T-helper 2 cell treated with Interferon-gamma antibody and Interleukin-4, amounts not matched to agents 5 μg/mL and 100 μg/mL, for 36 hours (primary cell): ENCODE results near the gene SCN8A.

ENCODE experiments used
- DNase-seq: peaks from one replicate; pipeline ENCODE4 v3.0.0; 2021; ENCODE audit warnings: low spot score
- H3K27ac Mint-ChIP-seq: one replicate; pipeline ENCODE4 v1.8.0; 2021; ENCODE audit warnings: mild to moderate bottlenecking, mixed read lengths
- H3K27me3 Mint-ChIP-seq: one replicate; pipeline ENCODE4 v1.8.0; 2021; ENCODE audit warnings: low read depth, mixed read lengths
- H3K36me3 Mint-ChIP-seq: one replicate; pipeline ENCODE4 v1.8.0; 2021; ENCODE audit warnings: low read depth, mixed read lengths
- H3K4me1 Mint-ChIP-seq: one replicate; pipeline ENCODE4 v1.8.0; 2021; ENCODE audit warnings: low read depth, mixed read lengths
- H3K4me3 Mint-ChIP-seq: one replicate; pipeline ENCODE4 v1.8.0; 2022; ENCODE audit warnings: mild to moderate bottlenecking, moderate library complexity, mixed read lengths
- H3K9me3 Mint-ChIP-seq: one replicate; pipeline ENCODE4 v1.8.0; 2021; ENCODE audit warnings: mixed read lengths

Gene SCN8A

DNA sequence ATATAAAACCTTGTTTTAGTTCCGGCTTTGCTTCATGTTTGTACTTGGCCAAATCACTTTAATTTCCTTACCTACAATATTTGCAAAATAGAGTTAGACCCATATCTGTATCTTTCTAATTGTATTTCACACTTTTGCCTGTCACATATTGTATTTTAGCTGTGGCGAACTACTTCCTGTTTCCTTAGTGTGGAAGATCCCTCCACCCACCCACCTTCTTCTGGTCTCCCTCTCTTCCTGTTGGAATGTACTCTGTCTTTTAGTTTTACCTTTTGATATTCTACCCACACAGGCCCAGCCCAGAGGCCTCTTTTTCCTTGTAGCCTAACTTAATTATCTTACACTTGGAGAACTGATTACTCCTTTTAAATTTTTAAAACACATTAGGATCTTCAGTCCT lies 78.2 kb downstream of the SCN8A start:
- H3K9me3 Mint-ChIP-seq = no peaks in the 10 kb centered on the region
- no peak for DNase-seq
- H3K36me3 Mint-ChIP-seq = no peaks in the 10 kb centered on the region
- H3K4me3 Mint-ChIP-seq = no peak overlapping the region
- peaks cover 12% of the 10 kb centered on the region for H3K27me3 Mint-ChIP-seq
- H3K27ac Mint-ChIP-seq = no peak overlapping the region
- H3K4me1 Mint-ChIP-seq = peaks cover 3% of the 10 kb centered on the region

DNA sequence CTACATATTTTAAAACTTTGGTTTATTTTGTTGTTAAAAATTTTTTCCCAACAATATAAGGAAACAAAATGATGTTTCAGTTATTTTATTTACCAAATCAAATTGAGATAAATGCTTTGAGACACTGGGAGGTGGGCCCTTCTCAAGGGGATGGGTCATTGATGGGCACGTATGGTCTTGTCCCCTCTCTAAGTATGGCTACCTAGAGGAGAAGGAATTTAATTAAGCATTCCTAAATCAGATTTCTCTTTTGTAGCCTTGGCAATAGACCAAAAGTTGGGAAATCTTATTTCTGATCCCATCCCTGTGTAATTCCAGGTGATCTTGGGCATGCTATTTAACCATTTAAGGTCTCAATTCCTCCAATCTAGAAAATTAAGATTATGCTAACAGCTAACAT lies 79.0 kb downstream of the SCN8A start:
- H3K9me3 Mint-ChIP-seq = no peaks in the 10 kb centered on the region

DNA sequence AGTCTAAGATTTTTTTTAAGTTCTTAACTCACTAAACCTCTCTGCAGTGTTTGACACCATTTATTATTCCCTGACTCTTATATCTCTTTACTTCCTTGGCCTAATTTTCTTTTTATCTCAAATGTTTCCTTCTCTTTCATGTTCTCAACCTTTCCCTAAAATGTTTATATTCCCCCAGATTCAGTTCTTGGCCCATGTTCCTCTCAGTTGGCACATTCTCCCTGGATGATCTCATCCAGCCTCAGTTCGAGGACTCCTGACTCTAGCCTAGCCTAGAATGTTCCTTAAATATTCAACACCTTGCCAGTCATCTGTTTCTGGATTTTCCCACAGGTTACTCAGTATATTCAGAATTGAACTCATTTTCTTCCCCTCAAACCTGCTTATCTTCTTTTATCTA lies 81.3 kb downstream of the SCN8A start:
- Mint-ChIP-seq H3K4me3 (no peak overlapping the region), H3K27ac (no peak overlapping the region), H3K36me3 (no peaks in the 10 kb centered on the region), H3K9me3 (no peaks in the 10 kb centered on the region), H3K27me3 (peaks cover 23% of the 10 kb centered on the region), H3K4me1 (peaks cover 6% of the 10 kb centered on the region)
- no peak for DNase-seq

More for the DNA sequence above, 79.0 kb downstream of the SCN8A start:
- Mint-ChIP-seq H3K27ac (no peak overlapping the region), H3K27me3 (peaks cover 15% of the 10 kb centered on the region), H3K36me3 (no peaks in the 10 kb centered on the region), H3K4me3 (no peak overlapping the region), H3K4me1 (peaks cover 6% of the 10 kb centered on the region)
- DNase-seq = no peak

DNA sequence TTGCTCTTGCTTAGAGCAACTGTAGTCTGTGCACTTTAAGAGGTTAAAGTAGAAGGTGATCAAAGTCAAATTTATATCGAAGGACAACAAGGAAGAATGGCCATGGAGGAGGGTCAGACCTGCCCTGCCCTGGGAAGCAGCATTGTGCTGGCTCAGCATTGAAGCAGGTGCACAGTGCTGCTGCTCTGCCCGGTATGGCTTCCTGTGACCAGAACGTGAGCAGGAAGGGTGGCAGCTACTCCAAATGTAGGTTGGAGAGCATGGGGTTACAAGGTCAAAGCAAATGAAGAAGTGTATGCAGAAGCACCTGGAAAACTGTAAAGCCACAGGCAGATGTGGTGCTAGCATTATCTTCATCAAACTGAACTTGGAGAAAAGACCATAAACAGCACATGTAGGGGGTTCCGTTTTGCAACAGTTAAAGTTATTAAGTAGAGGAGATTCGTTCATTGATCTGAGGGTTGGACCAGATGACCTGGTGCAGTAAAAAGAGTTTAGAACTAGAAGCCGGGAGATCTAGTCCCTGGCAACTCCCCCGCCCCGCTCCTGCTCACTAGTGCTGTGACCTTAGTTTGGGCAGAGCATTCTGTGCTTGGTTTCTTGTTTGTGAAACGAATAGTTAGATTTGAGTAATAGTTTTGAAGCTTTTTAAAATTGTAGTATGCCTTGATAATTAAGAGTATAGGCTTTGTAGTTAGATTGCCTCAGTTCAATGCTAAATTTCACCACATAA lies 84.2 kb downstream of the SCN8A start:
- no peak overlapping the region for H3K27ac Mint-ChIP-seq
- DNase-seq = no peak
- no peaks in the 10 kb centered on the region for H3K9me3 Mint-ChIP-seq
- H3K36me3 Mint-ChIP-seq = no peaks in the 10 kb centered on the region
- H3K4me1 Mint-ChIP-seq = peaks cover 3% of the 10 kb centered on the region
- H3K27me3 Mint-ChIP-seq = peaks cover 23% of the 10 kb centered on the region
- H3K4me3 Mint-ChIP-seq = no peak overlapping the region

DNA sequence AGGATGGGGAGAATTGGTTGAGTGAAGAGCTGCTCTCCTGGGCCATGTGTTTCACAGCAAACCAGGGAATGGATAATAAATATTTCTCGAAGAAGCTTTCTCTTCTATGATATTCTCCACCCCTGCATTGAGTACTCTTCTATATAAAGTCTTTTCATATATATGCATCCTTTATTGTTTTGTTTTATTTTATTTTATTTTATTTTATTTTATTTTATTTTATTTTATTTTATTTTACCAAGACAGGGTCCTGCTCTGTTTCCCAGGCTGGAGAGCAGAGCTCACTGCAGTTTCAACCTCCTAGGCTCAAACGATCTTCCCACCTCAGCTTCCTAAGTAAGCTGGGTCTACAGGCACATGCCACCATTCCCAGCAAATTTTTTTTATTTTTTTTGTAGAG lies 85.8 kb downstream of the SCN8A start:
- no peak for DNase-seq
- Mint-ChIP-seq H3K4me3 (no peak overlapping the region), H3K9me3 (no peaks in the 10 kb centered on the region), H3K27me3 (peaks cover 25% of the 10 kb centered on the region), H3K36me3 (no peaks in the 10 kb centered on the region), H3K4me1 (peaks cover 3% of the 10 kb centered on the region), H3K27ac (no peak overlapping the region)

DNA sequence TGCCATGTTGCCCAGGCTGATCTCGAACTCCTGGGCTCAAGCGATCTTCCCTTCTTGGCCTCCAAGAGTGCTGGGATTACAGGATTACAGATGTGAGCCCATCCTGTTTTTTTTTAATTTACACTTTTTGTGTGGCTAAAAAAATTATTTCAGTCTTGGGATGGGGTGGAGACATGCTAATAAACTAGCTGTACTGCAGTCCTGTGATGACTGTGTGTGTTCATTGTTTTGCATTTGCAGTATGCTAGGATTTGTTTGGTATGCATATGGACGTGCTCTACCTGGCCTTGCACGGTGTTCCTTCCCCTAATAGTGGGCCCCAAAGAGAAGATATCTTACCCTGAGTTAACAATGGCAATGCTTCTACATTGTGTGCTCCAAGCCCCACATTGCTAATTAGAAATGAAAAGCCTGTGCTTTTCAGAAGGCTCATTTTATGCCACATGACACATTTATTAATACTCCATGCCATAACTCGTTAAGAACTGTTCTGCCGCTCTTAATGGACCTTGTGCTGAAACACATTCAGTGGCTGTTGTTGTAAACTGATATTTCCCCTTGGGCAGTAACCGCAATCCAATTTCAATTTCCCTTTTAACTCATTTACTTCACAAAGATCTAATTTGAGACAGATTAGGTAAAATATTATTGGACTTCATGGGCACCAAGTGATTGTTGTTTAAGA lies 86.4 kb downstream of the SCN8A start:
- Mint-ChIP-seq H3K27me3 (peaks cover 24% of the 10 kb centered on the region), H3K4me3 (no peak overlapping the region), H3K27ac (no peak overlapping the region), H3K36me3 (no peaks in the 10 kb centered on the region), H3K9me3 (no peaks in the 10 kb centered on the region), H3K4me1 (peaks cover 3% of the 10 kb centered on the region)
- DNase-seq = no peak

DNA sequence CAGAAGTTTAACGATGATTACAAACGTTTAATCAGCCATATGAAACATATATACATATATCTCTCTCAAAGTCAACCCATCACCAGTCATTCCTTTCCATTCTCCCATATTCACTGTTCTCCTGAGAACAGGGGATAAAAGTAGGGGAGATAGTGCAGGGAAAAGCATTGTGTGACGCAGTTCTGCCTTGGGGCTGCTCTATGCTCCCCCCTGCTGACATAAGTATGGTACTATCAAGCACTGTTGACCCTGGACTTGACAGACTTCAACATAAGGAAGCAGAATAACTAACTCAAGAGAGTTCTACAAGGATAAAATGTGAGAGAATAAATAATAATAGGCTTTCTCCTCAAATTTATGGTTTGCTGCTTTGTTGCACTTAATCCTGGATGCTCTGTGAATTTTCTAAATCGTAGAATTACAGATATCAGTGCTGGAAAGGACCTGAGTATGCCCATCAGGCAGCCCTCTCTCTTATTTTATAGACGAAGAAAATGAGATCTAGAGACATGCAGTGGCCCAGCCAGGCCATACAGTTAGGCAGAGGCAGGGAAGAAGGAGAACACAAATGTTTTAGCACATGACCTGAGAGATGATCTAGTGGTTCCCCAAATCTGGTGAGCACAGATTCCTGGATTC lies 87.2 kb downstream of the SCN8A start:
- Mint-ChIP-seq H3K4me1 (peaks cover 3% of the 10 kb centered on the region), H3K9me3 (no peaks in the 10 kb centered on the region), H3K36me3 (no peaks in the 10 kb centered on the region), H3K27me3 (peaks cover 29% of the 10 kb centered on the region), H3K4me3 (no peak overlapping the region), H3K27ac (no peak overlapping the region)
- DNase-seq = no peak

DNA sequence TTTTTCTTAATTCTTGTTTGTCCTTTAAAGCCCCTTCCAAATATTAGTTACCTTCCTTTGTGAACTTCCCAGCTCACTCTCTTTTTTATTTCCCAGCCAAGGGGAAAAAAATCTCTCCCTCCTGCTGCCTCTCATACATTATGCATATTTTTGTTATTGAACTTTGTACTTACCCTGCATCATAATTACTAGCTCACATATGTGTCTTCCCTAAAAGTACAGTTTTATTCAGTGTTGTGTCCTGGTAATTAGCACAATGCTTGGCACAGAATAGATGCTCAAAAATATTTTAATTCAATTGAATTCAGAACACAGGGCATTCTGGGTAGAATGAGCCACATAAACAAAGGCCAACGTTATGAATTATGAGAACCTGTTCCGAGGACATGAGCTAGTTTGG lies 91.9 kb downstream of the SCN8A start:
- Mint-ChIP-seq H3K4me1 (no peaks in the 10 kb centered on the region), H3K27me3 (peaks cover 25% of the 10 kb centered on the region), H3K4me3 (no peak overlapping the region), H3K27ac (no peak overlapping the region), H3K9me3 (no peaks in the 10 kb centered on the region), H3K36me3 (no peaks in the 10 kb centered on the region)
- DNase-seq = no peak

DNA sequence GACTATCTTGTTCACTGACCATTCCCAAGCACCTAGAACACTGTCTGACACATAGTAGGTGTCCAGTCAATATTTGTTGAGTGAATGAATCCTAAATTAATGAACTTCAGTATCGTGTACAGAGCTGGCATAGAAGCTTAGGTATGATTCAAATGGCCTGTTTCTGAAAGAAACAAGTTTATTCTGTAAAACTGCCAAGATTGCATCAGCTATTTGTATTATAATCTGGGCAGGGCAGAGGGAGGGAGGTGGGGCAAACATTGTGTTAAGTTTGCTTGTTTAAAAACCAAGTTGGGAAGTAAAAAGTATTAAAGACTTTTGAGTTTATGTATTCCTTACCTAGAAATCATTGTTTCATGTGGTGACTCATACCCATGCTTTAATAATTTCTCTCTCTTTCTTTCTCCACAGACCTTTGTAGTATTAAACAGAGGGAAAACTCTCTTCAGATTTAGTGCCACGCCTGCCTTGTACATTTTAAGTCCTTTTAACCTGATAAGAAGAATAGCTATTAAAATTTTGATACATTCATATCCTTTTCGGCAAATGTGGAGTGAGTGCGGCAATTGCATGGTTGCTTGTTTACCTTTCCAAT lies 92.8 kb downstream of the SCN8A start:
- H3K9me3 Mint-ChIP-seq = no peaks in the 10 kb centered on the region
- no peak overlapping the region for H3K27ac Mint-ChIP-seq
- H3K4me3 Mint-ChIP-seq = no peak overlapping the region
- H3K36me3 Mint-ChIP-seq = no peaks in the 10 kb centered on the region
- H3K4me1 Mint-ChIP-seq = no peaks in the 10 kb centered on the region
- peaks cover 25% of the 10 kb centered on the region for H3K27me3 Mint-ChIP-seq
- DNase-seq = no peak

DNA sequence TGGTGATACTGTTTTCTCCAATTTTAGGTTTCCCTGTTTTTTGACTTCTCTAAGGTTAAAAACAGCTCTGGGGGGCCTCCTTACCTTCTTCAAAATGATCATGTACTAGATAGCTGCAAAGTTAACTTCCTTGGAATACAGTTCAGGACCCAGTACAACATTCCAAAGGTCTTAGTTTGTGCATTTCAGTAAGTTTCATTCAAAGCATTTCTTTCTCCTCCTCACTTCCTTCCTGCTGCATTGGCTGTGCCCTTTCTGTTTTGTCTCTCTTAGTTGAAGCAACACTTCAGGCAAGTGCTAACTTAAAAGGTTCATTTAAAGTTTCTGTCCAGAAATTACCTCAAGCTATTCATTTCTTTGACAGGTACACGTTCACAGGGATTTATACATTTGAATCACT lies 95.7 kb downstream of the SCN8A start:
- no peaks in the 10 kb centered on the region for H3K36me3 Mint-ChIP-seq
- no peak overlapping the region for H3K27ac Mint-ChIP-seq
- H3K4me3 Mint-ChIP-seq = no peak overlapping the region
- H3K9me3 Mint-ChIP-seq = no peaks in the 10 kb centered on the region
- DNase-seq = no peak
- no peaks in the 10 kb centered on the region for H3K4me1 Mint-ChIP-seq
- peaks cover 21% of the 10 kb centered on the region for H3K27me3 Mint-ChIP-seq

DNA sequence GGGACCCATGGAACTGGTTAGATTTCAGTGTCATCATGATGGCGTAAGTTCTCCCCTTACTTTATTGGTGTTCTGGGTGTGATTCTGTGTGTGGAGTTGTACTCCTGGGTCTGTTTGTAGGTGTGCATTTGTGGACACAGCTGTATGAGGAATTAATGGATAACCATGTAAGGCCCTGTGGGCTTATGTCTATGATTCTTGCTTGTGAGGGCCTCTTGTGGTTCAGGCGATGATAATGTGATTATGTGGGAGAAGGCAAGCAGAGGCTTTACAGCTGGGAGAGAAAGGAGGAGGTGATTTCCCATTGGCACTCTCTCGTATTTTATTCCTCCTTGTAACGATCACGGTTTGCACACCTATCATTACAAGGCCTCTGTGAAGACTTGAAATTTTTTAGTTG lies 96.1 kb downstream of the SCN8A start:
- Mint-ChIP-seq H3K9me3 (no peaks in the 10 kb centered on the region), H3K27ac (no peak overlapping the region), H3K27me3 (peaks cover 19% of the 10 kb centered on the region), H3K36me3 (no peaks in the 10 kb centered on the region), H3K4me3 (no peak overlapping the region), H3K4me1 (no peaks in the 10 kb centered on the region)
- no peak for DNase-seq

DNA sequence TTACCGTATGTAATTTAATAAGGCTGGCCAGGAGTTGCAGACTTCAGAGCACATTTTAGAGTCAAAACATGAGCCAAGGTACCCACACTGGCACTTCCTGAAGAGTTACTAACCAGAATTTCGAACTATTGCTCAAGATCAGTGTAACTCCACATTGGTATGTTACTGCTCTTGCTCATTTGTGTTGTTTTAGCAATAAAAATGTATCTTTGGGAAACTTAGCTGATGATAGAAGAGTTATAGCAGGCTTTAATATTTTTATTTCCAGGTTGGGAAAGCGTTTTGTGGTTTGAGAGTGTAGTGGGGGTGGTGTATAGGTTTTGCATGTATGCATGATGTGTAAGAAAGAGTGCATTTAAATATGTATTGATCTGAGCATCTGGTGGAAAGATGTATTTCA lies 96.6 kb downstream of the SCN8A start:
- H3K36me3 Mint-ChIP-seq = no peaks in the 10 kb centered on the region
- no peak for DNase-seq
- no peak overlapping the region for H3K27ac Mint-ChIP-seq
- peaks cover 17% of the 10 kb centered on the region for H3K27me3 Mint-ChIP-seq
- H3K4me1 Mint-ChIP-seq = no peaks in the 10 kb centered on the region
- H3K9me3 Mint-ChIP-seq = no peaks in the 10 kb centered on the region
- no peak overlapping the region for H3K4me3 Mint-ChIP-seq

DNA sequence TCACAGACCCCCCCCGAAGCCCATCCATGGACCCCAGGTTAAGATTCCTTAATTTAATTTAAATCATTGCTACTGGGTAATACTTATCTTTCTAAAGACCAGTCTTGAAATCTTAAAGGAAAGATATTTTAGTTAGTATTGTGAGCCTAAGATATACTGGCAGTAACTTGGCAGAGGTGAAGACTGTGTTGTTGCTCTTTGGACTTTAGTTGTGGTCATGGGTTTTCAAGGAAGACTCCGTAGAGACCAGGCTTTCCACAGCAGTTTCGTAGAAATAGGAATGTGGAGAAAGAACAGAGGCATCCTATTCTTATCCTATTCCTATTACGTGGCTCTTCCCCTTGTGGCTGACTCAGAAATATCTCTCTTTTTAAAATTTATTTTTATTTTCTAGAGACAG lies 99.0 kb downstream of the SCN8A start:
- no peaks in the 10 kb centered on the region for H3K4me1 Mint-ChIP-seq
- H3K27me3 Mint-ChIP-seq = peaks cover 9% of the 10 kb centered on the region
- no peaks in the 10 kb centered on the region for H3K36me3 Mint-ChIP-seq
- DNase-seq = no peak
- no peaks in the 10 kb centered on the region for H3K9me3 Mint-ChIP-seq
- H3K4me3 Mint-ChIP-seq = no peak overlapping the region
- no peak overlapping the region for H3K27ac Mint-ChIP-seq

DNA sequence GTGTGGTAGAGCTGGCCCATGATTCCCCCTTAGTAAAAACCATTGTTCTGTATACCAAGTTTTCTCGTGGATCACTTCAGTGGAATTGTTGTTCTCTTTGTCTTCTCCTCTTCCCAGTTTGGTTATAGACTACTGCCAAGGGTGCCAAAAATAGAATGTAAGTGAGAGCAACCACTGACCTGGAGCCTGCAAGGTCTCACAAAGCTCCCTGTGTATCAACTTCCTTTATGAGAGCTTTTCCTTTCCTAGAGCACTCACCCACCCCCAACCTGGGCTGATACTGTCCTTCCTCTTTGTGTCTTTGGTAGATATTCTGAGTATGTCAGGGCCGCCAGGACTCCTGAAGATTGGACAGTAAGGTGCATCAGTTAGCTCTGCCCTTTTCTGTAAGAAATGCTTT lies 101.0 kb downstream of the SCN8A start:
- Mint-ChIP-seq H3K4me1 (no peaks in the 10 kb centered on the region), H3K27ac (no peak overlapping the region), H3K27me3 (peaks cover 7% of the 10 kb centered on the region), H3K36me3 (no peaks in the 10 kb centered on the region), H3K4me3 (no peak overlapping the region), H3K9me3 (no peaks in the 10 kb centered on the region)
- no peak for DNase-seq
